GM19438 (cell line): Measurements from ENCODE around the gene HDAC9.

Source experiments
- ATAC-seq: cut with Tn5 transposase; IDR thresholded peaks from one replicate; pipeline ENCODE4 v1.9.1; 2021; ENCODE audit warnings: low read depth; ENCODE audit not compliant: unreplicated experiment

HDAC9 gene

GRCh38 chr7:18648849-18649758 lies 153.6 kb downstream of the HDAC9 start:
- ATAC-seq = no peak

GRCh38 chr7:18653381-18654155 lies 158.0 kb downstream of the HDAC9 start:
- no peak for ATAC-seq

- ATAC-seq = no peak
Observed at GRCh38 chr7:18654709-18655108, 159.2 kb downstream of the HDAC9 start.

- ATAC-seq = no peak
Observed at GRCh38 chr7:18655506-18655905, 160.0 kb downstream of the HDAC9 start.

GRCh38 chr7:18655912-18656311 lies 160.4 kb downstream of the HDAC9 start:
- ATAC-seq = no peak

DNA sequence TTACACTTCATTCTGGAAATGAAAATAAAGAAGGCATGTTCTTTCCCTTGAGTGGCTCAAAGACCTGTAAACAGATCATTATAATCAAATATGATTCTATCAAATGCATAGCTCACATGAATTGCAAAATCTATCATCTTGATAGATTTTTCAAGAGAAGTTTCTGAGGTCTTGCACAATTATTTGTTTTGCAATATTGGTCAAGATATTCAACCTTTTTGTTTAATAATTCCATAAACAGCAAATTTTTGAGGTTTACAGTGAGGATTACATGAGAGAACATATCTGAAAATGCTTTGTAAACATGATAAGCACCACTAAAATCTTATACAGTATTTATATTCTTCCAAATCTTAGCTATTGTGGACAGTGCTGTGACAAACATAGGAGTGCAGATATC lies 160.8 kb downstream of the HDAC9 start:
- ATAC-seq = no peak

DNA sequence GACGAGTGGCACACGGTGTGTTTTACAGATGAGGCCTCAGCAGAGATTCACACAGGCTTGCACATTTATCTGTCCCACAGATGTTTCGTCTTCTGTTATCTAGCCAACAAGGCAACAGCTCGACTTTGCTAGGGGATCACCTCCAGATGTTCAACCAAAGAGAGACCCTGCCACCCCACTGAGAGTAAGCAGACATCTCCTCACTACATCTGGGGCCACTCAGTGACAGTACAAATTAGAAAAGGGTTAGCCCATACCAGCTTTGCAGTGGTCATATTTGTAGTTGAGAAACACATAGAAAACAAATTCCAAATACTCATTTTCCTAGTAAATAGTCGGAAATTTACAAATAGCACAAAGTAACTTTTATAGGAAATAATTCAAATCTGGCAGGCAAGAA lies 164.2 kb downstream of the HDAC9 start:
- no peak for ATAC-seq

DNA sequence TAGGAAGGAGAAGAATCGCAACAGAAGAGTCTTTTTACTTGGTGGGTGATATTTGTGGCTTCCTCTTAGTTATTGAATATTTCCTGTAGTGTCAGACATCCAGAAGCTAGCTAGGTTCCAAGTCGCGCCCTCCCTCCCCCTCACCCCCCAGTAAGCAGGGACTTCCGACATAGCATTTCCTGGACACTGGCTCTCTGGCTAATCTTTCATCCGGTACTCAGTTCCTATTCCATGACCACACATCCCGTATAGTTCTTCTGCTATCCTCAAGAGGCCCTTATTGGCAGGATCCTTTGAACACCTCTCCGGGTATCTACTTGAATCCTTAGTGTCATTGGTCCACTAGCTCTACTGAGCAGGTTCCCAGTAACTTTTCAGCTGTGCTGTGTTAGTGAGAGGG lies 167.8 kb downstream of the HDAC9 start:
- no peak for ATAC-seq

- ATAC-seq = peak; percentile 100
Observed at GRCh38 chr7:18666107-18666728, 170.7 kb downstream of the HDAC9 start.

DNA sequence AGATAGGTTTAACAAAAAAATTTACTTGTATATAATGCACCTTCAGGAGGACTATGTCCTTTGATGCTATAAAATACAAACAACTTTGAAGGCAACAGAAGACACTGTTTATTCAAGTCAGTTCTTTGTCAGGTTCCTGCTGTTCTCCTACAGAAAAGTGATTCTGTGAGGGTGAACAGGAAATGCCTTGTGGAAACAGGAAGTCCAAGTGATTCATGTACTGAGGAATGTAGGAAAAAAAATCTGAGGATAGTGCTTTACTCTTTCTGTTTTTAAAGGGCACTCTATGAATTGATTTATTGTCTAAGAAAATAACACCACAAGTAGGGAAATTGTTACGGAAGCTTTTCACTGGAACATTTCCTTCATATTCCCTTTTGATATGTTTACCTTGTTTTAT lies 171.9 kb downstream of the HDAC9 start:
- ATAC-seq = no peak

DNA sequence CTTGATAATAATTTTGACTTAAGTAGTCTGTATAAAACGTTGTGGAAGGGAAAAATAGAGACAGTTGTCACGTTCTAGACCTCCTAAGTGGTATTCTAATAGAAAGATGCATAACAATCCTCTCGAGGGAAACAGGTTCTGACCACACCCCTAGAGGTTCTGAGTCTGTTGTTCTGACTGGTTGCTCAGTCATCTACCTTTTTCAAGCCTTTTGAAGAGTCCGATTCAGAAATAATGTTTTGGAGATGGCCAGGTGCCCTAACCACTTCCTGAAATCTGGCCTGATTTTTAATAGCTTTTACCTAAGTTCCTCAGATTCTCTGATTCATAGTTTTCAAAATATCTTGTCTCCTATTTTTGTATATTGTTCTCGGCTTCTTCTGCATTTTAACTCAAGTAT lies 175.6 kb downstream of the HDAC9 start:
- no peak for ATAC-seq

GRCh38 chr7:18675579-18675978 lies 180.0 kb downstream of the HDAC9 start:
- no peak for ATAC-seq

GRCh38 chr7:18679261-18679660 lies 183.7 kb downstream of the HDAC9 start:
- ATAC-seq = no peak

GRCh38 chr7:18680576-18680975 lies 185.0 kb downstream of the HDAC9 start:
- no peak for ATAC-seq

DNA sequence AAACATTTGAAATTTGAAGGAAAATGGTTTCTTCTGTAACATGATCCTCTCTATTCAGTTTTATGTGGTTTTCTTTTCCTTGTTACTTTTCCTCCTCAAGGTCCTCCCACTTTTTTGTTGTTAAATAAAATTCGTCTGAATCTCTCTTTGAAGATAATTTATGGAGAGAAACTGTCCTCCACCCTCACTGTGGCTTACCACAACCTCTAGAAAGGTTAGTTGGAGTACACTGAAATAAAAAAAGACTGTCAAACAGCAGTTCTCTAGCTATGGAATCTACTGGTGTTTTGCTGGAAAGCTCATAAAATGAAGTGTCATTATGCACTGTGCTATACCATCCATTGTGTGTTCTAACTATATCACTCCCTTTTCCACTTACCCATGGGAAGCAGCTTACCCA lies 189.4 kb downstream of the HDAC9 start:
- ATAC-seq = no peak

DNA sequence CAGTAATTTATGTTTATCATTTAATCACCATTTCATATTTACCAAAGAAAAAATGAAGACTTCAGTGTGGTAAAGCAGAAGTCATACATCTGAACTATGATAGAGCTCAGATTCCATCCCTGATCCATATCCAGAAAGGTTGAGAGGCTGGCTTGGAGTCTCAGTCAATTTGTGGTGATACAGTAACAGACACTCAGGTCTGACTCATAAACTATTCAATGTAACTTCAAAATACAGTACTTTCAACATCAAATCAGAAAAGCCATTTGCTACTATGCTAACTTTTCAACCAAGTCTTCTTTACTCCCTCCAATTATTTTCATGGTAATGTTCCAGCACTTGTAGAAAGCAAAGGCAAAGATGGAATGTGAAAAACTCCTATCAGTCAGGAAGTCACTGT lies 190.4 kb downstream of the HDAC9 start:
- ATAC-seq = no peak

DNA sequence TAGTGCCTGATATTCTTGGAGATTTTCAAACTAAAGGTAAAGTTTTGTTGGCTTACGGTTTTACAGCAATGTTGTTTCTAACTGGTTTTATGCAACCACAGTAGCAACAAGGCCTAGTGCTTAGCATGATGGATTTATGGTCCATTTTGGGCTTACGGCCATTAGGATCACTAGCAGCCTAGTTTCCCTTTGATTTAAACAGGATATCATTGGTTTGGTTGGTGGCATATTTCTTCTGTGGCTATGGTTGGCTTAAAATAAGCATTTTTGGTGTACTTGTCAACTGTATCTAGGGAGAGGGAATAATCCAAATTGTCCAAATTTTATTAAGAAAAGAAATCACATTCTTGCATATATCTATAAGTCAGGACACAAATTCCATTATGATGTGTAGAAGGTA lies 194.0 kb downstream of the HDAC9 start:
- ATAC-seq = no peak

DNA sequence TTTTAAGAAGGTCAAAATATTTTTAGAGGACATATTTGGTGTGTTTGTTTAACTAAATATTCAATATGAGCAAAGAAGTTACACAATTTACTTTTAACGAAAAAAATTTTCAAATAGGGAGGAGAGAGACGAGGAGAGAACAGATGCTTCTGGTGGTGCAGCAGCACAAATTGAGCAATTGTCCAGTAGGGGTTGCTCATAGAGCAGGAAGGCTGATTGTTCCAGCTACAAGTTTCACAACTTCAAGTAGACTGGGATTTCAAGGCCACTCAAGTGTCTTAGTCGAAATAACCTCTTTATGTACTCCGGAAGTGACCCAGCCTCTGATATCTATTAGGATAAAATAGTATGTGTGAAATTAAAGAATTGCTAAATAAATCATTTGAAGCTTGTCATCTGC lies 197.9 kb downstream of the HDAC9 start:
- no peak for ATAC-seq

DNA sequence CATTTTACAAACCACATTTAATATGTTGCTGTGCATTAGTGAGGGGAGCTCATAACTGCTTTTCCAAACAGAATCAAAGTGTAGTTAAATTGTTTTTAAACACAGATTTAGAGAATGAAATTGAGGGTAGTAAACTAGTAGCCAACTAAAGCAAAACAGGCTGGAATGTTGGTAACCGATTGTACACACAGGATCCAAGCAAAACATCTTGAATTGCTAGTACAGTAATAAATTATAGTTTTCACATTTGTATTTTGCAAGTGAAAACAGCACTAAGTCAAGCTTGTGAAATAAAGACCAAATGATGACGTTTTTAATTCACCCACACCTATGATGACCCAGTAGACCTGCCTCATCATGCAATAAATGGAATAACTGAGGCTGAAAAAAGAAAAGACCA lies 198.3 kb downstream of the HDAC9 start:
- ATAC-seq = no peak

DNA sequence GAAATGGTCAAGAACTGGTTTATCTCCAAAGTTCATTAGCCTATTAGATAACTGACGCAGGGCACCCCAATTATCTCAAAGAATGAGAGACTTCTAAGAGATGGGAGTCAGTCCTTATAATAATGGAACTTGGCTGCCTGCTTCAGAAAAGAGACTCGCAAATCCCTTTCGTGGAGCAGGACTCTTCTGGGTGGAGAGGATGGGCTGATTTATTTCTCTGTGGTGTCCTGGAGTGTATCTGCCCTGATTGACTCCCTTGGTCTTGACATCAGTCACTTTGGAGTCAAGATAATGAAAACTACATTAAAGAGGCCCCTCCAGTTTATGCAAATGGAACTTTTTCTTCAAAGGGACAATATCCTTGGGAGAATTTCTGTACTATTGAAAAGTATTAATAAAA lies 198.9 kb downstream of the HDAC9 start:
- no peak for ATAC-seq

GRCh38 chr7:18694911-18695310 lies 199.4 kb downstream of the HDAC9 start:
- ATAC-seq = no peak
